Raji (cell line): ENCODE results near the gene FAM177A1.

Experiments
- POLR2A ChIP-seq: IDR thresholded peaks from 2 replicates; pipeline ENCODE4 v1.6.1; 2011; ENCODE audit warnings: low read depth, low read length, control low read depth; ENCODE audit not compliant: insufficient read depth

Gene FAM177A1

DNA sequence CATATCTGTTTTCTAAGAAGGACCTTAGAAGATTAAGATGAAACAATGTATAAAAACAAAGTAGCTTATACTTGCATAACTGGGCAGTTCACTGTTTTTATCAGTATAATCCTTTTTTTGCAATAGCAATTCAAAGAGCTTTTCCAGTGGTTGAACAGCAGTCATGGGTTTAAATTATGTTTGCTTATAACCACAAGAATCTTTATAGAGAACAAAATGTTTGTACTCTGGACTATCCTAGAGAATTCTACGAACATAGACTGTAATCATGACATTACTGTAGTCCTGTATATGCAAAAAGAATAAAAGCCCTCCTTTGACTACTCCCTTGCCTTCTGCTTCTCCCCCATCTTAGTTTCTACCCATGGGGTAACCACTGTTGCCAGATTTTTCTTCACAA, 5.7 kb downstream of the FAM177A1 start:
- TF ChIP-seq POLR2A = no peak

DNA sequence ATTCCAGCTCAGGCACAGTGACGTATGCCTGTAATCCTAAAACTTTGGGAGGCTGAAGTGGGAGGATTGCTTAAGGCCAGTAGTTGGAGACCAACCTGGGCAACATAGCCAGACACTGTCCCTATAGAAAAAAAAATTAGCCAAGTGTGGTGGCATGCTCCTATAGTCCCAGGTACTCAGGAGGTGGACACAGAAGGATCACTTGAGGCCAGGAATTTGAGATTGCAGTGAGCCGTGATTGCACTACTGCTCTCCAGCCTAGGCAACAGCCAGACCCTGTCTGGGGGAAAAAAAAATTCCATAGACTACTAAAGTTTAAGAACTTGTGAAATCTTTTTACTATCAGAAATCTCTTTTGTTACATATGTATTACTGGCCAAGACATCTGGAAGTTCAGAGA, 6.6 kb downstream of the FAM177A1 start:
- TF ChIP-seq POLR2A = no peak

DNA sequence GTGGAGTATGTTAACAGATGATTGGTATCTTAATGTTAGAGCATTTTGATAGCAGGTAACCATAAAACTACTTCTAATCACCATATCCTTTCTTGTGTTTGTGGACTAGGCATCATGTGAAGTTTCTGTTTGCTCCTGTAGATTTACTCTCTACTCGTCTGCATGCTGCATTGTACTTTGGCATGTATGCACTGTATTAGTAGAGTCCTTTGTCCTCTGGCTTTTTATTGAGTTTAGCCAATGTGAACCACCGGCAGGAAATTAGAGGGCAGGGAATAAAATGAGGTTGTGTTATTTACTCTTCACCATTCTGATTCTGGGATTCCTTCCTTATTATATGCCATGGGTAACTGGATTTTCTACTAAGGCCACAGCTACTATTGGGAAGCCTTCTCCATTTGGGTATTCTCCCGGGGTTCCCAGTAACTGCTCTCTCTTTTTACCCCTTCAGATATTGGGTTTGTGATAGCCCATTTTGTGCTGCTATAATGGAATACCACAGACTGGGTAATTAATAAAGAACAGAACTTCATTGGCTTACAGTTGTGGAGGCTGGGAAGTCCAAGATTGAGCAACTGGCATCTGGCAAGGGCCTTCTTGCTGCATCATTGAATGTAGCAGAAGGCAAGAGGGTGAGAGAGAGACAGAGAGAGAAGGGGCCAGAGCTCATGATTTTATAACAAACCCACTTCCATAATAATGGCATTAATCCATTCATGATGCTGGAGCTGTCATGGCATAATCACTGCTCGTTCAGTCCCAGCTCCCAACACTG, 22.4 kb downstream of the FAM177A1 start:
- no peak for TF ChIP-seq POLR2A

DNA sequence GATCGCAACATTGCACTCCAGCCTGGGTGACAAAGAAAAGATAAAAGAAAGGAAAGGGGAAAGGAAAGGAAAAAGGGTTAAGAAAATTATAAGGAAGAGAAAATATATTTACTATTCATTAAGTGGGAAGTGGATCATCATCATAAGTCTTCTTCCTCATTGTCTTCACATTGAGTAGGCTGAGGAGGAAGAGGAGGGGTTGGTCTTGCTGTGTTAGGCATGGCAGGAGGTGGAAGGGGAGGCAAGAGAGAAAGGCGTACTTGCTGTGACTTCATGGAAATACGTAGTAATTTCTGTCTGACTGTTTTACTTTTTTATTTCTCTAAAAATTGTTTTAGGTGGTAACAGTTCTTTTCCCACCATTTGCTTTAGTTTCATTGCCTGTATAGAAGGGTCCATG, 26.2 kb downstream of the FAM177A1 start:
- TF ChIP-seq POLR2A = no peak

DNA sequence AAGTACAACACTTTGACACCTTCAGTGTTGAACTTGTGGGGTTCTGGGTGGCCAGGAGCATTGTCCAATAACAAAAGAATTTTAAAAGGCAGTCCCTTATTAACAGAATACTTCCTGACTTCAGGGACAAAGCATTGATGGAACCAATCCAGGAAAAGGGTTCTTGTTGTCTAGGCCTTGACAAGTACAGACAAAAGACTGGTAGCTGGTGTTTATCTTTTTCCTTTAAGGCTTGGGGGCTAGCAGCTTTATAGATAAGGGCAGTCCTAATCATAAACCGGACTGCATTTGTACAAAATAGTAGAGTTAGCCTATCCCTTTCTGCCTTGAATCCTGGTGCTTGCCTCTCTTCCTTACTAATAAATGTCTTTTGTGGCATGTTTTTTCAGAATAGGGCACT, 27.4 kb downstream of the FAM177A1 start:
- TF ChIP-seq POLR2A = no peak

DNA sequence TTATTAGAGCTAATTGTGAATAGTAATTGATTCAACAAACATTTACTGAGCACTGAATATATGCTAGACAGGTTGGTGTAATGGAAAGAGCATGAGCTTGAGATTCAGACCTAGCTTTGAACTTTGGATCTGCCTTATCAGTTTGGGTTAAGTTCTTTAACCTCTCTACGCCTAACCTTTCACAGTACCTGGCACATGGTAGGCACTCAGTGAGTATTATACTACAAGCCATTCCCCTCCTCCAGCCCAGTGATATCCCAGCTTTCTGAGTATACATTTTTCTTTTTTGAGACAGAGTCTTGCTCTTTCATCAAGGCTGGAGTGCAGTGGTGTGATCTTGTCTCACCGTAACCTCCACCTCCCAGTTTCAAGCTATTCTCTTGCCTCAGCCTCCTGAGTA, 32.0 kb downstream of the FAM177A1 start:
- no peak for TF ChIP-seq POLR2A

DNA sequence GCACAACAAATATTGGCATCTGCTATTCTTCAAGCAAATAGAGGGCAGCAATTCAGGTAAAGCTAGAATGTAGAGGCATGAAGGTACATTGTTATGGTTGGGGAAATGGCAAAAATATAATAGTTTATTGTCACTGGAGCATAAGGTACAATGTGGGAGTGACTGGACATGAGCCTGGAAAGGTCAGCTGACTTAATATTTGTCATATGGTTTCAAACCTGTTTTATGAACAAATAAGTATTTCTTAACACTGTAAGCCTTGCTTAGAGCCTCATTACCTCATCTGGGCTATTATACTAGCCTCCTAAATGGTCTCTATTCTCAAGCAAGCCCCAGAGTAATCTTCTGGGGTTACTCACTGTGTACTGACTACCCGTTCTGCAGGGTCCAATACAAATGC, 33.7 kb downstream of the FAM177A1 start:
- no peak for TF ChIP-seq POLR2A

DNA sequence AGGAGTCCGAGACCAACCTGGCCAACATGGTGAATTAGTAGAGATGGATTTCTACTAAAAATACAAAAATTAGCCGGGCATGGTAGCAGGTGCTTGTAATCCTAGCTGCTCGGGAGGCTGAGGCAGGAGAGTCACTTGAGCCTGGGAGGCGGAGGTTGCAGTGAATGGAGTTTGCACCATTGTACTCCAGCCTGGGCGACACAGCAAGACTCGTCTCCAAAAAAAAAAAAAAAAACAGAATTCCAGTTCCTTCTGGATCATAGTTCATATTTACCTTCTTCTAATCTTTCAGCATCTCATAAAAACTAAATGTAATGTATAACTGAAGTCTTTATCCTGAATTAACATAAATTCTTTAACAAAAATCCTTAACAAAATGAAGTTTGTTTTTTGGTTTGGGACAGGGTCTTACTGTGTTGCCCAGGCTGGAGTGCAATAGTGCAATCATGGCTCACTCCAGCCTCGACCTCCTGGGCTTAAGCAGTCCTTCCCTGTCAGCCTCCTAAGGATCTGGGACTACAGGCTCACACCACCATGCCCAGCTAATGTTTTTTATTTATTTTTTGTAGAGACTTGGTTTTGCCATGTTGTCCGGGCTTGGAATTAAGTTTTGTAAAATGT, 37.6 kb downstream of the FAM177A1 start:
- TF ChIP-seq POLR2A = no peak

DNA sequence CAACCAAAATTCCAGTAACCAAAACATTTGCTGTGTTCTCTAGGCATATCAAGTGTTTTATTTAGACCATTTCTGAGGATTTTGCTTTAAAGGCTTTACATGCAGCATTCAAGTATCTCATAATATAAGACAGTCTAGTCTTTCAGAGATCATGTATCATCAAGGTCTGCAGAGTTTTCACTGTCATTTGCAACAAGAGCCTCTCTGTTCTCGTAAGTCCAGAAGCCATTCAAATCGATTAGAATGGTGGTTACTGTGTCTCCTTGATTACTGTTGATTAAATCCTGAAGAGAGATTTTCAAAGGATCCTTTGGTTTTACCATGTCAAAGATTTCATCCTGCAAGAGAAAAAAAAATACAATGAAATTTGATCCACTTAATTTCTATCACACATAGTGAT, 39.4 kb downstream of the FAM177A1 start:
- TF ChIP-seq POLR2A = no peak

DNA sequence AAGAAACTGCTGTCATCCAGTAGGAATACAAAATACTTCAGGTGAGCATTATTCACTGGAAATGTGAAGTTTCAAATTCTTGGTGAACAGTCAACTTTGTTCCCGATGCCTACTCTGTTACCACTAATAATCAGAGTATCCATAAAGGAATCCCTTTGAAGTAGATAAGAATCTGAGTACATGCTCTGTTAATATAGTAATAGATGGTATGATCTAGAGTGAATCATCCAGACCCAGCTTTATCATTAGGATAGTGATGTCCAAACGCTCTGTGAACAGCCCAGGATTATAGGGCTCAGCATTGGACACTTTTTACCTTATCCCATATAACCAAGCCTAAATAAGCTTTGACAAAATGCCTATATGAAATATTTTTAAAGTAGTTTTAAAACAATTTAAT, 42.4 kb downstream of the FAM177A1 start:
- no peak for TF ChIP-seq POLR2A

DNA sequence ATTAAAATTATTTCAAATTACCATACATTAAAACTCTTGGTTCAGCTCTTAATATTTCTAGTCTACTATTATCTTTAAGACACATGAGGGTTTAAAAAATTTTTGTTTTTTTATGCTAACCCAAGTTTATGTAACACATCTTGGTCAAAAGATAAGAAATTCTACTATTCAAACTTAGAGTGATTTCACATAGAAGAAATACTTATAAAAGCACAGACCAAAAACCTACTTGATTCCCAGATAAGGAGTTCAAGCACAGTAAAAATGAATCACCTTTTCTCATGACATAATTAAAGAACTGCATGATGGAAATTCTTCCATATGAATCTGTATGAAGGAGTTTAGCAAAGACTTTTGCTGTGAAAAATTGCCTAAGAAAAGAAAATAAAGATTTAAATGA, 61.8 kb downstream of the FAM177A1 start:
- no peak for TF ChIP-seq POLR2A

DNA sequence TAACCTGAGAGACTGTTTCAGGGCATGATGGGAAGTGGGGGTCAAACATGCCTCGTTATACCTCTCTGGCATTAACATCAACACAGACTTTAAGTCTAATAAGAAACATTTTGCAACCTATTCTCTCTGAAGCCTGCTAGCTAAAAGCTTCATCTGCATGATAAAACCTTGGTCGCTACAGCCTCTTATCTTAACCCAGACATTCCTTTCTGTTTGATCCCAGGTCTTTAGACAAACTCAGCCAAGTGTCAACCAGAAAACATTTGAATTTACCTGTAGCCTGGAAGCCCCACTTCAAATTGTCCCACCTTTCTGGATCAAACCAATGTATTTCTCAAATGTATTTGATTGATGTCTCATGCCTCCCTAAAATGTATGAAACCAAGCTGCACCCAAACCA, 66.6 kb downstream of the FAM177A1 start:
- TF ChIP-seq POLR2A = no peak

DNA sequence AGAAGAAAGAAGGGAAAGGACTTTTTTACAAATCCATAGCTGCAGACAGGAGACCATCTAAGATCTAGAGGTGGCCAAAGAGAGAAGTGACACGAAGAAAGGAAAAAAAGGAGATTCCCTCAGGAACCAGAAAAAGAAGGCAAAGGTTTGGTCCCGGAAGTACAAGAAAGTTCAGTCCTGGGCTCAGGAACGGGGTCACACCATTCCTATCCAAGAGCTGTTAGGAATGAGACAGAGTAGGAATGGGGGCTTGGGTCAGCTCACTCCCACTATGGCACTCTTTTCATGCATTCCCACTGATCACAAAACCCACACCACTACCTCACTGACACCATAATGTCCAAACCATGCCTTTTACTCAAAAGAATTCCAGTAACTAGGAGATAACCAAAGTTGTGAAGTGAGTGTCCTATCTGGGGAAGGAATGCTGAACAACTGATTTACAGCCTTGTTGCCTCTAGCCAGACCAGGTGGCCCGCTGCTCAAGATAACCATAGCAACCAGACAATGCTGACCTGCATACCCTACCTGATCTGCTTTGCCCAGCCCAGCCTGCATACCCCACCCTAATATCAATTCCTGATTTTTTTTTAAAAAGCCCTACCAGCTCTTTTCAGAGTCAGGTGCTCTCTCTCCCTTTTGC, 67.4 kb downstream of the FAM177A1 start:
- TF ChIP-seq POLR2A = no peak

DNA sequence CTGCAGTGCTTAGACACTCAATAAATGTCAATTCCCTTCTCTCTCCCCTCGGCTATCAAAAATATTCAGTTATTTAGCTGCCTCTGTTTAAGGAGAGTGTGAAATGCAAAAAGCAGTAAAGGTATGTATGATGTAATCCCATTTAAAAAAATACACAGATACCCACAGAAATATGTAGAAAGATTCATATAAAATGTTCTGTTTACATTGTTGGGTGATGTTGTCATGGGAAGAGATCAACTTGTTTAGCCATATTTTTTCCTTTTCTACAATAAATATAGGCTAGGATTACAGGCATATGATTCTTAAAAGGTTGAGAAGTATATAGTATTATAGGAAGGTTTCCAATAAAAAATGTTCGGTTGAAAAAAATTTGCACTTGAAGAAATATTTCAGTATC, 68.0 kb downstream of the FAM177A1 start:
- no peak for TF ChIP-seq POLR2A

DNA sequence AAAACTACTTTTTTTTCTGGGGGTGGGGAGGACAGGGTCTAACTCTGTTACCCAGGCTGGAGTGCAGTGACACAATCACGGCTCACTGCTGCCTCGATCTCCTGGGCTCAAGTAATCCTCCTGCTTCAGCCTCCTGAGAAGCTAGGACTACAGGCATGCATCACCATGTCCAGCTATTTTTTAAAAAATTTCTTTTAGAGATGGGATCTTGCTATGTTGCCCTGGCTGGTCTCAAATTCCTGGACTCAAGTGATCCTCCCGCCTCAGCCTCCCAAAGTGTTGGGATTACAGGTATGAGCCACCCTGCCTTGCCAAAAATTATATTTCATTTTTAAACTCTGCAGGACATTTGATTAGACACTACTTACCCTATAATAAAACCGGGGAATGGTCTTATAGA, 70.2 kb downstream of the FAM177A1 start:
- no peak for TF ChIP-seq POLR2A

DNA sequence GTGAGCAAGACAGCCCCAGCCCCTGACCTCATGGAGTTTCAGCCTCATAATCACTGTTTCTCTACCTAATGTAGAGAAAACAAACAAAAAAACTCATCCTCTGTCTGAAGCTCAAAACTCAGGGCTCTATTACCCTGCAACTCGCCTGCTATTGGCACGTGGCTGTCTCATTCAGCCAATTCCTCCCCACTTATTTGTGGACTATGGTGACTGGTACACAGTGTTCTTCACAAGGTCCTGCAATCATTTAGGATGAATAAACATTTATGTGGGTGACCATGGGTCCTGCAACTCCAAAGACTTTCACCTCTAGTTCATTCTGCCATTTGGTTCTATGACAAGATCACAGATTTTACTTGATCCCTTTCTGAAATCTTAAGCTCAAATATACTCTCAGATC, 71.0 kb downstream of the FAM177A1 start:
- no peak for TF ChIP-seq POLR2A
